ENCODE measurements around the gene CRIP2. TPM values are rescaled to one million over a fixed set of nuclear protein-coding genes. Genes with fewer than 3 reads are reported as not detected.

Gene CRIP2
- total and polyA plus RNA-seq, 2 of the 4 experiments (the other 2 are of a cell fraction), result 18.1 to 123 TPM

DNA sequence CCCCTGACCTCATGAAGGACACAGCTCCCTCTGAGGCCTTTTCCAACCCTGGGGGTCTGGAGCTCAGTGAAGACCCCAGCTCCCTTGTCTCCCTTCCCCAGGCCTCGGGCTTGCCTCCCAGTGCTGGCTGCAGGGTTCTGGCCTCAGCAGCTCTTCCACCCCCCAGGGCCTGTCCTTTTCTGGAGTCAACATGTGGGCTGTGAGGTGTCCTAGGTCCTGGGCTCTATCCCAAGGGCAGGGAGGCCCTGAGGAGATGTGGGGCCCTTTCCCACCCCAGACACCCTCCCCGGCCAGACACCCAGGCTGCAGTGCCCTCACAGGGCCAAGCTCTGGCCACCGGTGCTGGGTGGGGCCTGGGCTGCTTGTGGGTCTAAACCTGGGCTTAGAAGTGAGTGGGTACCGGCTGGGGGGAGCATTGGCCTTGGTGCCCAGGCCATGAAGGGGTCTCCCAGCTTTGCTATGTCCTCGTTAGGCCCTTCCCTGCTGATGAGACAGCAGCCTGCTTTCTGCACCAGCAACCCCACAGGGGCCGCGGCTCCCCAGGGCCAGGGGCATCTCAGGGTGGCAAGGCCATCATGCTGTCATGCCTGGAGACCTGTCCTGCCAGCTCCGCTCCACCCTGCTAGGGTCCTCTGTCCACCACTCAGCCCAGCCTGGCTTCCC, 2.7 kb upstream of the CRIP2 start:
- TF ChIP-seq BHLHE40 (IDR thresholded peaks at IDR 0.05; ENCODE audit: low read depth, low read length) (no peak), USF2 (IDR thresholded peaks at IDR 0.05; ENCODE audit: low read depth, low read length) (no peak), ELK1 (IDR thresholded peaks at IDR 0.05; ENCODE audit: borderline replicate concordance, low read depth, low read length) (no peak), CHD1 (IDR thresholded peaks at IDR 0.05; ENCODE audit: low read depth, low read length) (no peak), SMC3 (IDR thresholded peaks at IDR 0.05; ENCODE audit: low read depth, low read length) (no peak), RFX5 (IDR thresholded peaks at IDR 0.05; ENCODE audit: low read depth, low read length) (no peak), MXI1 (IDR thresholded peaks at IDR 0.05; ENCODE audit: borderline replicate concordance, low read depth, low read length) (no peak)
- WGBS, 2 experiments (ENCODE audit: extremely low coverage in 2 of 2, insufficient read length in 1 of 2), result 96% methylated on average over 4 of the region's 8 CpGs; no CpG with 5 or more reads in 1 of the 2 experiments
- Histone ChIP-seq H4K20me1 (ENCODE audit: insufficient read depth, low read length) (peaks cover 15% of the 10 kb centered on the region), H3K4me3 (ENCODE audit: insufficient read depth, low read depth, low read length) (no peak overlapping the region), H3K36me3 (ENCODE audit: control insufficient read depth, insufficient read depth, low read length) (peaks cover 20% of the 10 kb centered on the region), H3K27me3 (ENCODE audit: control insufficient read depth, insufficient read depth, low read length) (no peaks in the 10 kb centered on the region), H3K23ac (ENCODE audit: low read depth, low read length) (no peak overlapping the region), H4K5ac (ENCODE audit: low read depth, low read length) (no peak overlapping the region), H2BK20ac (ENCODE audit: low read depth, low read length) (no peak overlapping the region), H3K18ac (ENCODE audit: low read depth, low read length) (no peak overlapping the region), H2BK120ac (ENCODE audit: low read depth, low read length) (no peak overlapping the region), H3K14ac (replicated peaks; ENCODE audit: low read depth, low read length) (no peak overlapping the region), H3K4ac (ENCODE audit: low read depth, low read length) (no peak overlapping the region), H3K9me1 (ENCODE audit: insufficient read depth, low read length) (no peaks in the 10 kb centered on the region), H2AFZ (replicated peaks; ENCODE audit: low read length, poor library complexity) (no peak overlapping the region), H3K4me1 (ENCODE audit: control insufficient read depth, insufficient read depth, low read length) (peaks cover 15% of the 10 kb centered on the region), H2BK5ac (ENCODE audit: low read depth, low read length, poor library complexity, severe bottlenecking) (no peak overlapping the region), H4K8ac (ENCODE audit: low read depth in 2 of 2, low read length in 2 of 2) (no peak overlapping the region), H3K4me2 (ENCODE audit: low read depth, low read length) (no peak overlapping the region), H2AK5ac (ENCODE audit: low read depth, low read length) (no peak overlapping the region), H3K56ac (ENCODE audit: extremely low read depth, insufficient read depth, low read length) (no peak overlapping the region), H3K79me1 (ENCODE audit: low read depth in 1 of 2, low read length in 2 of 2) (peaks cover 0 to 18% of the 10 kb centered on the region in 2 experiments; a peak in 1 of 4 replicates), H2BK15ac (ENCODE audit: low read depth, low read length) (no peak overlapping the region), H3K27ac (ENCODE audit: insufficient read depth, low read length) (no peak overlapping the region), H4K91ac (ENCODE audit: insufficient read depth, low read depth, low read length) (no peak overlapping the region), H3K9ac (ENCODE audit: low read depth, low read length) (no peak overlapping the region), H3K9me3 (ENCODE audit: control insufficient read depth, insufficient read depth, low read length) (no peaks in the 10 kb centered on the region), H2AK9ac (replicated peaks; ENCODE audit: low read depth, low read length, poor library complexity) (no peak overlapping the region)
- ATAC-seq (ENCODE audit: low read depth) (no peak), DNase-seq (no peak)
- BruUV-seq (replicated peaks), result no TSS peak
- CTCF ChIA-PET, result no interaction called here
- in situ Hi-C loops (cut with MboI; ENCODE audit: low sequenced_read_pairs), result no loop called here
- intact Hi-C loops (cut with micrococcal nuclease), result no loop called here
- POLR2A ChIA-PET (ENCODE audit: unreplicated experiment), result no interaction called here
- dilution Hi-C loops (cut with HindIII; ENCODE audit: low sequenced_read_pairs, unreplicated experiment), result no loop called here
